ENCODE results near the gene ABHD10.

Gene ABHD10

GRCh38 chr3:111947231-111947630 lies 31.6 kb upstream of the ABHD10 start:
- H3K4me2 ChIP-seq (ENCODE audit: low read depth, low read length, poor library complexity, severe bottlenecking): no peak overlapping the region
- H3K9me2 ChIP-seq (replicated peaks; ENCODE audit: insufficient read depth, low read length): no peaks in the 10 kb centered on the region
- H3K4me3 ChIP-seq (ENCODE audit: insufficient read depth, low read length, poor library complexity, severe bottlenecking): no peak overlapping the region
- no peak overlapping the region for H3K9ac ChIP-seq (ENCODE audit: low read length)
- H4K20me1 ChIP-seq (ENCODE audit: low read depth, low read length): no peaks in the 10 kb centered on the region
- H3K27me3 ChIP-seq (ENCODE audit: low read length): no peaks in the 10 kb centered on the region
- H3K36me3 ChIP-seq (ENCODE audit: low read length): no peaks in the 10 kb centered on the region
- H3F3A ChIP-seq (ENCODE audit: insufficient read depth): no peaks in the 10 kb centered on the region
- H3K79me2 ChIP-seq (ENCODE audit: insufficient read depth, low read length): no peaks in the 10 kb centered on the region
- H3K27ac ChIP-seq (ENCODE audit: low read depth, low read length): no peak overlapping the region
- TF ChIP-seq EZH2phosphoT487 (conservative IDR thresholded peaks at IDR 0.05; ENCODE audit: low read length) (no peak), CTCF (IDR thresholded peaks at IDR 0.05; ENCODE audit: insufficient read depth, low read length, poor library complexity, severe bottlenecking) (no peak)
- no peak overlapping the region for H2AFZ ChIP-seq (ENCODE audit: low read depth, low read length, severe bottlenecking)
- H3K9me3 ChIP-seq (ENCODE audit: insufficient read depth, low read length): no peaks in the 10 kb centered on the region

GRCh38 chr3:111948786-111949185 lies 30.0 kb upstream of the ABHD10 start:
- Histone ChIP-seq H3K27ac (ENCODE audit: low read depth, low read length) (no peak overlapping the region), H3K9me2 (replicated peaks; ENCODE audit: insufficient read depth, low read length) (no peaks in the 10 kb centered on the region), H3K36me3 (ENCODE audit: low read length) (no peaks in the 10 kb centered on the region), H2AFZ (ENCODE audit: low read depth, low read length, severe bottlenecking) (no peak overlapping the region), H3K9me3 (ENCODE audit: insufficient read depth, low read length) (no peaks in the 10 kb centered on the region), H4K20me1 (ENCODE audit: low read depth, low read length) (no peaks in the 10 kb centered on the region), H3F3A (ENCODE audit: insufficient read depth) (no peaks in the 10 kb centered on the region), H3K9ac (ENCODE audit: low read length) (no peak overlapping the region), H3K4me2 (ENCODE audit: low read depth, low read length, poor library complexity, severe bottlenecking) (no peak overlapping the region), H3K27me3 (ENCODE audit: low read length) (no peaks in the 10 kb centered on the region), H3K79me2 (ENCODE audit: insufficient read depth, low read length) (no peaks in the 10 kb centered on the region), H3K4me3 (ENCODE audit: insufficient read depth, low read length, poor library complexity, severe bottlenecking) (no peak overlapping the region)
- no peak for TF ChIP-seq CTCF (IDR thresholded peaks at IDR 0.05; ENCODE audit: insufficient read depth, low read length, poor library complexity, severe bottlenecking)
- no peak for TF ChIP-seq EZH2phosphoT487 (conservative IDR thresholded peaks at IDR 0.05; ENCODE audit: low read length)

GRCh38 chr3:111949712-111950111 lies 29.1 kb upstream of the ABHD10 start:
- H3K27ac ChIP-seq (ENCODE audit: low read depth, low read length): no peak overlapping the region
- TF ChIP-seq CTCF (IDR thresholded peaks at IDR 0.05; ENCODE audit: insufficient read depth, low read length, poor library complexity, severe bottlenecking): no peak
- no peak for TF ChIP-seq EZH2phosphoT487 (conservative IDR thresholded peaks at IDR 0.05; ENCODE audit: low read length)

More at GRCh38 chr3:111949712-111950111, 29.1 kb upstream of the ABHD10 start:
- Histone ChIP-seq H2AFZ (ENCODE audit: low read depth, low read length, severe bottlenecking) (no peak overlapping the region), H3K9ac (ENCODE audit: low read length) (no peak overlapping the region), H3K4me2 (ENCODE audit: low read depth, low read length, poor library complexity, severe bottlenecking) (no peak overlapping the region), H3K79me2 (ENCODE audit: insufficient read depth, low read length) (no peaks in the 10 kb centered on the region), H3K9me2 (replicated peaks; ENCODE audit: insufficient read depth, low read length) (no peaks in the 10 kb centered on the region), H4K20me1 (ENCODE audit: low read depth, low read length) (no peaks in the 10 kb centered on the region), H3K4me3 (ENCODE audit: insufficient read depth, low read length, poor library complexity, severe bottlenecking) (no peak overlapping the region), H3K27me3 (ENCODE audit: low read length) (no peaks in the 10 kb centered on the region), H3F3A (ENCODE audit: insufficient read depth) (no peaks in the 10 kb centered on the region), H3K9me3 (ENCODE audit: insufficient read depth, low read length) (no peaks in the 10 kb centered on the region), H3K36me3 (ENCODE audit: low read length) (no peaks in the 10 kb centered on the region)

Measured in SU-DHL-6 (cell line).